Stimulated activated naive CD8-positive, alpha-beta T cell treated with anti-CD3 and anti-CD28 coated beads, Interleukin-15, Interleukin-2, amounts not matched to agents 100 U/mL and 50 U/mL, for 24 hours (primary cell): ENCODE results near the gene DPYSL3.

Experiments
- ATAC-seq: fragments of 150-1000 bp; cut with Tn5 transposase; one replicate; pipeline ENCODE4 v1.10.0; 2021
- DNase-seq: peaks from one replicate; pipeline ENCODE4 v3.0.0; 2021

DPYSL3 gene

GRCh38 chr5:147439254-147439653 is 70.6 kb downstream of the DPYSL3 start:
- no peak for ATAC-seq
- DNase-seq, result no peak

DNA sequence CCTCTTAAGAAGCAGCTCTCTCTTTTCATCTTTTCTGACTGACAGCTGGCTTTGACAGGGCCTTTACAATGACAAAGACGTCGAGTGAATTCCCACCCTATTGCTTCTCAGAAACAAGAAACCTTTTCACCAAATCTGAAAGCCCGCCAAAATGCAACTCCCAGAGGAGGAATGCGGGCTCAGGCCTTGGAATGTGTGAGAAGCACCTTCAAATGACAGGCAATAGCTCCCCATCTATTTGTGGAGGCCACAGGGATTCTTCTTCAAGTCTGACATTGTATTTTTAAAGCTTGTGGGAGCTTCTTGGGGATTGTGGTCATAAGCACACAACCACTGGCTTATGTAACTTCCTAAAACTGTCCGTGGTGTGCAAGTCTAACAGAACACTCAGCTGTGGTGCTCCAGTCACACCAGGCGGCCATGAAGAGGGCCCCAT is 72.7 kb downstream of the DPYSL3 start:
- no peak for DNase-seq
- no peak for ATAC-seq

DNA sequence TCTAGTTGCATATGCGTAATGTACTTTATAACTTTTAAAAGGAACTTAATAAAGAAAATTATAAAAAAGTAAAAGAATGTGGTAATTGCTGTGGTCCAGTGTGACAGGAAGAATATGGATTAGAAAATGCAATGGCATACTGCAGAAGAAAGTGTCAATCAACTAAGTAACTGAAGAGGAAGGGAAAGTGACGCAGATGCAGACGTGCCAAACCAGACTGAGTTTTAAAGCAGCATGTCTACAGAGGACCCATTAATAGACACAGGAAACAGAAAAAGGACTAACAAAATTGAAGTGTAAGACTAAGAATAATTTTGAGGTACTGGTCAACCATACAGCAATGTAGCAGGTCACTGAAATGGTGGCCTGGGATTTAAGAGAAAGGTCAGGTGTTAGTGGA is 73.3 kb downstream of the DPYSL3 start:
- no peak for ATAC-seq
- no peak for DNase-seq

DNA sequence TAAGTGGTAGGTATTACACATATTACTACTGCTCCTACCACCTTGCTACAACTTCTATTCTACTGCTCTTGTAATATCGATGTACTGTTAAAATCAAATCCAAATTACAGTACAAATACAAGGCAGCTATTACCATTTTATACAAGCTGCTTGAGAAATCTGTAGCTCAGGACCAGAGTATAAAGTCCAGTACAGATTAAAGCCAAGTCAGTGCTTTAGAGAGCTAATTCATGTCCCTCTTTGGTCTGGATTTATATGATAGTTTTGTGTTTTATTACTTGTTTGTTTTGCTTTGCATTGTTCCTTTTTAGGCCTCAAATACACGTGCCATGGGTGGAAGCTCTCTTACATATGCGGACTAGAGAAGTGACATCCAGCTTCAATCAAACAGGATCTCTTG is 75.8 kb downstream of the DPYSL3 start:
- ATAC-seq, result no peak
- no peak for DNase-seq

GRCh38 chr5:147432323-147432722 is 77.5 kb downstream of the DPYSL3 start:
- DNase-seq (no peak), ATAC-seq (no peak)

DNA sequence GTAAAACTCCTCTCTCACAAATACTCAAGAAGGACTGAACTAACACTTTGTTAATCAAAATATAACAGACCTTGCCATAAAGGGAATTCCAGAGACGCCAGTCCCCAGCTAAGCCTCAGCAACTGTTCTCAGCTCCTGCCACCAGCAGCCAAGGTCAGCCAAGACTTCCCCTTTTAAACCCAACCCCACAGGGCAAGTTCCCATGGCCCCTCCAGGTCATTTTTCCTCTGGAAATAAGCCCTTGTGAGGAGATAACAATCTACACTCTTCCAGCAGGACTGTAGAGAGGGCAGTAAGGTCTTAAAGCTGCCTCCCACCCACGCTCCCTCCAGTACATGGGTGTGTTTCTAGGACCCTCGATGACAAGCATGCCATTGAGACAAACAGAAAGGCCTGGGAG is 78.3 kb downstream of the DPYSL3 start:
- no peak for DNase-seq
- no peak for ATAC-seq

DNA sequence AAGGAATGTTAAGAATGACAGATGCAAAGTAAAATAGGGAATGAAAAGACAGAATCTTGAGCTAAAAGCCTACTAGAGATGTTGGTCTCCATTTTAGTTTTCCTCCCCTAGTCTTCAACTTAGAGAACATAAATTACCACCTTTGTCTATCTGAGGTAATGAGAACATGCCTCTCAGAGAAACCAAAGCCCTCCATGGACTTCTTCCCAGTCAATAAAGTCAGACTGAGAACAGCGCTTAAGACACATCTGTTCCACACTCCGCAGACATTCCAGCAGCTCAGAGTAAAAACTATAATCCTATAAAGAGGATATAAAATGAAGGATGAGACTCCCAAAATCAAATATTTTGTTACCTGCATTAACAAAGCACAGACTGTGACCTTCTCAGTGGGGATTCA is 79.2 kb downstream of the DPYSL3 start:
- no peak for ATAC-seq

DNA sequence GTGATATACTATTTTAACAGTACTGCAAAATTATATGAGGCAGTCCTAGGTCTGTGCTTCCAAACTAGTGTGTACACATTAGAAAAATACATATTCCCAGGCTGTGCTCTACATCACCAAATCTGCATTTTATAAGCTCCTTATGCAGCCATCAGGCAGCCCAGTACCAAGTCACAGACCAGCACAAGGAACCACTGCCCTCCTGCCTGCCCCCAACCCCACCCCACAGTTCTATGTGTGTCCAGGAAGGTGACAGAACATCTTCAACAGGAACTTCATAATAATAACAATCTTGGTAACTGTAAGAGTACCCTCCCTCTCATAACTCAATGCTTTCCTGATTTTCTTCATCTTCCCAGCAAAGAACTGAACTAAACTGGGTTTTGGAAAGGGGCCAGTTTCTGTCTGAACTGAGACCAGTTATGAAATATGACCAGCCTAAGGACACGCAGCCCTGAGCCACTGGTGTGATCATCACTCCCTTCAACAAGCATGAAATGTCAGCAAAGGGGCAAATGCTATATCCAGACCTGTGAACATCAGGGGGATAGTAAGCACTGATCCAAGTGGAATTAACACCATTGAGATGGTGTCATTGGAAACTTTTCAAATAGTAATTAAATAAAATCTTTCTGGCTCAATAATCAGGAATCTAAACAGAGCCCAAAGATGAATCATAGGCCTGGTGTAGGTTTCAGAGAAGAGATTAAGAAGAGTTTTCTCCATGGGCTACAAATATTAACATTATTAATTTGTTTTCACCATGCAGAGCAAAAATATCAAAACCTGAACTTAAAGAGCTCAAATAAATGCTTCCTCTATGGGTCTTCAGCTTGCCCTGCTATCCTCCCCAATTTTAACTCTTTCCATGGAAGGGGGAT is 82.1 kb downstream of the DPYSL3 start:
- DNase-seq (no peak), ATAC-seq (no peak)

More for the DNA sequence above, 79.2 kb downstream of the DPYSL3 start:
- no peak for DNase-seq

DNA sequence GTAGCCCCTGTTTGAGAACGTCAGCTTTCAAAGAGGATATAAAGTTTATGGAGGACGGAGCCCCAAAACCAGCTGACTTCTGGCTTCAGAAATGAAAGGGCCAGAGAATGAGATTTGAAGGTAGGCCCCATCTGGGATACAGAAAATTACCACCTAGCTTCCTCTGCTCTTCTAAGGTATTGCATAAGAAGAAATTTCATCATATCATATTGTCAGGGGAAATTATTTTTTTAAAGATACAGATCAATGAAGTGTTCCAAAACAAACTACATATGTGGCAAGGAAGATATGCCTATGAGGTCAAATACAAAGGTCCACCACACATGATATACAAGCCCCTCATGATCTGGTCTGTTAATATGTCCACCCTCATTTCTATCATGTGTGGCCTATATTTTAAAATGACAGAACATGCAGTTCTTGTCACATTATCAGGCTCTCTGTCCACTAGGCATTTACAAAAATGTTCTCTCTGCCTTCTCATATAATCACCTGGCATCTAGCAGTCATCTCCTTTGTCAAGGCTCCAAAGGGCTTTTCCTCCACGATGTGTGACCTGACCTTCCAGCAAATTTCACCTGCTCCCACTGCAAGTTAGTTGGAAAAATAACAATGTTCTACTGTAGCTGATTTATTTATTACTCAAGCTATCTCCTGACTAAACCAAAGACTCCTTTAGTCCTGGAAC is 83.1 kb downstream of the DPYSL3 start:
- DNase-seq (no peak), ATAC-seq (no peak)

DNA sequence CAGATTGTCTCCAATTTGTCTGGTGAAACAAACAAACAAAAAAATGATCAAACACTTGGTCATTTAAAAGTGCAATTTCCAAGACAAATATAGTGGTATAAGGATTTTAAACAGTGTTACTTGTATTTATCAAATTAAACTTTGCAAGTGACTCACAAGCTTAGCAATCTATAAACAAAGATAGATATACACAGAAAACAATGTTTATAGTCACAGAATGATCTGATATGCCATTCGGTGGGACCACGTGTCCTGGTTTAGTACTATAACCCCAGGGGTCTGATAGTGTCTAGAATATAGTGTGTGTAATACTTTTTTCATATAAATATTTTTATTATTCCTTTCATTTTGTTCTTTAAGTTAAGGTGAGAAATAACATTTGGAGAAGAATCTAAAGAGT is 91.3 kb downstream of the DPYSL3 start:
- no peak for ATAC-seq
- DNase-seq, result no peak

DNA sequence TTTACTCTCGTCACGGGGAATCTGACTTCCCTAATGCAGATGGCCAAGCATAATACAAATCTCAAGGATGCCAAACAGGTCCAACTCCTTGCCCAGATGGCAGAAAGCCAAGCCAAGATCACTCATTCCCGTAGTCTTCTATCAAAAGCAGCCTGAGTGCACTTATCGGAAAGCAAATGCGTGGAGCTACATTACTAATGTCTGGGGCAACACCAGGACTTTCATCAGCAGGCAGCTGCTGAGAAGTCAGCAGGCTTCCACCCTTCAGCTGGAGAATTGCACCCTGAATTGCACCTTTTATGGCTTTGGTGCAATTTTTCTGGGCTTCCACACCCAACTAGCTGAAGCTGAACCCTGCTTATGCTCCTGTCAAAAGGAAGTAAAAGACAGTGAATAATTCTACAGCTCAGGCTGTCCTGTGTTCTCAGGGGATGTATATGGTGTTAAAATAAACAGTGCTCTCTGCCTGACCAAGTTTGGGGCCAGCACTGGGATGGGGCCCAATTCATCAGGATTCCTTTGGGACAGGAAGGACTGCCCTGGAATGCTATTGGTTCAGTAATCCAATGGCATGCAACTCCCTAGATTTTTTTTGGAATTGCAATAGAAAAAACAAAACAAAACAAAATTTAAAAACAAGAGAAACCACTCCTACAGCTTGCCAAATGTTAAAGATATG is 92.6 kb downstream of the DPYSL3 start:
- DNase-seq (no peak), ATAC-seq (no peak)

DNA sequence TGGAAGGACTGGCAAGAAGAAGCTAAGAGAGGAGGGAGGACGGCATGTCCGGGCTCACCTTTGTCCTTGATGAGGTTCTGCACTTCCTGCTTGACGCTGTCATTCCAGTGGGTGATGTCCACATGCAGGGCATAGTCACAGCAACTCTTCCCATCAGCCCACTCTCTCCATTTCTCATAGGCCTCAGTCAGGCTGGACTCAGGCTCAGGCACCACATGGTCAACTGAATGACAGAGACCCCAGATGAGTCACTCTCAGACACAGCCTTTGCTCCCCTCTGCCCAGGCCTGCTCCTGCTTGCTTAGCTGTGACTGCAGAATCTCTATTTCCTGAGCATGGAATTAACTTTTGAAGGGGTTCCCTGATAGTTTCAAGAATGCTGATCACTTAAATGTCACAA is 94.2 kb downstream of the DPYSL3 start:
- ATAC-seq, result no peak
- no peak for DNase-seq

DNA sequence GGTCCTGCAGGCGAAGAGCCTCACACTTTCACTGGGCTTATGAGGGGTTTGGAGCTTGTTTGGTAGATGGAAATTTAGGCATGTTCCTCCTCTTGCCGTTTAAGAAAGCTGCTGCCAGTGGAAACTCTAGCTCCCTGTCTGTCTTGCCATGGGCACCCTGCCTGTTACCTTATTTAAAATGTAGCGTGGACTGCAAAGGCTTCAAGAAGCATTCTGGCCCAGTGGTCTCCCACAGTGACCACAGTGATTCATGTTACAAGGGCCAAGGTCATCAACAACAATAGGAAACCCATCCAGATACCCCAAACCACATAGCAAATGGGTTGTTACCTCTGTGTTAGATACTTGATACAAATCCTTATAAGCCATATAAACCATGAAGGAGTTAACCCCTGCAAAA is 96.6 kb downstream of the DPYSL3 start:
- DNase-seq, result no peak
- no peak for ATAC-seq

GRCh38 chr5:147412561-147412960 is 97.3 kb downstream of the DPYSL3 start:
- DNase-seq, result no peak
- no peak for ATAC-seq

- DNase-seq (no peak), ATAC-seq (no peak)
Observed at GRCh38 chr5:147411359-147412319, 98.2 kb downstream of the DPYSL3 start.

DNA sequence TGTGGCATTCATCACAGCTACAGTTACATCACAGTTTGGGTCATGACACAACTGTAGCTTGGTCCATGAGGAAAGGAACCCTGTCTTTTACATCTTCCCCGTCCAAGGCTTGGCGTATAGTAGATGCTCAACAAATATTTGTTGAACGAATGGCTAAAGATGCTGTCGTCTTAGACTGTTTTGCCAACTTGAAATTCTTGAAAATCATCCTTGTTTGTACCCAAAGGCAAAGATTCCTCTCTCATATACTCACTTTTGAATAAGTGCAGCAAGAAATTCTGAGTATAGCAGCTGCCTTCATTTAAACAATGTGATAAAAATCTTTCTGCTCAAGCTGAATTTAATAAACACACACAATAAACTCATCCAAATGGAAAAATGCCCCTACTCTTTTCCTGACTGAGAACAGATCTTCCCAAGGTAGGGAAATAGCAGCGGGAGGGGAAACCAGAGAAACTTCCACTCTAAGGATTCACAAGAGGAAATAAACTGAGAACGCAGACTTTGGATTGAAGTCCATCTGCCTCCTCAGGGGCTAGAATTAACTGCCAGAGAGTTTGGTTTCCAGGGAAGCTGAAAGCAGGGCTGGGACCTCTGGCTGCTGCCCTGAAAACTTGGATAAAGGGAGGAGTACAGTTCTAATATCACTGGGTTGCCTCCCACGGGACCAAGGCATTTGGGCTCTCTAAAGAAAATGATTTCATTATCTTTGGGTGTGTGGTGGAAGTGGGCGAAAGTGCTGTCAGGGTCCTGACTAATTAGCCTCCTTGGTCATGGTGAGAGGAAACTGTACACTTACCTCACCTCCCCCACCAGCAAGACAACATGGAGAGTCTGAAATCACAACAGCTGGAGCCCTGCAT is 99.1 kb downstream of the DPYSL3 start:
- DNase-seq, result no peak
- ATAC-seq, result no peak

GRCh38 chr5:147408980-147409379 is 100.9 kb downstream of the DPYSL3 start:
- no peak for DNase-seq
- ATAC-seq, result no peak

DNA sequence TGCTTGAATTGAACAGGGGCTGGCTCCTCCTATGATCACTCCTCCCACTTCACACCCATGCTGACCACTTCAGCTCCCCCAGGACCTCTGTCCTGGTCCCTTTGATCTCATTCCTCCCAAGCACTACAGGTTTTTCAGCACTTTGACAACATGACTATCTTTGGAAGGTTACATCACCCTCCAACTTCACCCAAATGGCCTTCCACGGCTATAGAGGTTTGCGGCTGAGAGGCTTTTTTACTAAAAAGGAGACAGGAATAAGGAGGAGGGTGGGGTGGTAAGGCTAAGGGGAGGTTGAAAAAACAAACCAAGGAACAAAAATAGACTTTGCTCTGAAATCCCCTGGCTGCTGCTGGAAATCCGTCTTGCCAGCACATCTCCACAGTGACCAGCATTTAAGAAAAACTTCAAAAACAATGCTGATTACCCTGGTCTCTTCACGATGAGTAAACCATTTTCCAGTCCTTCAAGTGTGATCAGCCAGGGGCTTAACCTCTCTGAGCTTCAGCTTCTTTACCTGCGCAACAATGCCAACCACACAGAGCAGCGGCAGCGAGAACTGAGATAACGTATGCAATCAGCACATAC is 102.7 kb downstream of the DPYSL3 start:
- no peak for ATAC-seq
- DNase-seq, result no peak

DNA sequence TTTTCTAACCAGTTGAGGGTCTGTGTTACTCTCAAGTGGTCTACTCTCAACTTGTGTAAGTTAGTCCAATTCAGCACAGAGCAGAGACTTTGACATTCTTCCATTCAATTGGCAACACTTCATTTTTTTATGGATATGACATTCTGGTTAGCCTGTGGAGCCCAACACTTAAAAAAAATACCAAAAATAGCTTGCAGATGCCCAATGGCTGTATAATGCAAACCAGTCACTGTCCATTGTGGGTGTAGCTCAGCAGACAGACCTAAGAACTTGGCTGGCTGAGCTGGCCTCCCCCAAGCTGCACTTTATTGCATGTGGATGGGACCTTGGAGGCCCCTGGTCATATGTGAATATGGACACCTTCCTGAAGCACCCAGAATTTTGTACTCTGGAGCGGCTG is 103.2 kb downstream of the DPYSL3 start:
- ATAC-seq (no peak), DNase-seq (no peak)

- no peak for DNase-seq
- ATAC-seq, result no peak
Observed at GRCh38 chr5:147404706-147405105, 105.2 kb downstream of the DPYSL3 start.
